ENCODE results near the gene CFAP77.

DNA sequence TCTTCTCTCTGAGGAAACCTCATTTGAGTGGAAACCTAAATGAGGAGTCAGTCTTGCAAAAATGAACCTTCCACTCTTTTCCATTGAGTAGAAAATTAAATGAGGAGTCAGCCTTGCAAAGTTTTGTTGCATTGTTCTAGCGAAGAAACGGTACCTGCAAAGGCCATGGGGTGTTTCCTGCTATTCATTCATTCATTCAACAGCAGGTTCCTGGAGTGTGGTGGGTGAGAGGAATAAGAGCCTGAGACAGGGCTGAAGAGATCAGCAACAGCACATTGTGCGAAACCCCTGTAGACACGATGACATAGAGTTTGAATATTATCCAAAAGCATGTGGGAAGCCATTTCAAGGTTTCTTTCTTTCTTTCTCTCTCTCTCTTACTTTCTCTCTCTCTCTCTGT, 40.6 kb upstream of the CFAP77 start:
- TF ChIP-seq, protein P1, sequence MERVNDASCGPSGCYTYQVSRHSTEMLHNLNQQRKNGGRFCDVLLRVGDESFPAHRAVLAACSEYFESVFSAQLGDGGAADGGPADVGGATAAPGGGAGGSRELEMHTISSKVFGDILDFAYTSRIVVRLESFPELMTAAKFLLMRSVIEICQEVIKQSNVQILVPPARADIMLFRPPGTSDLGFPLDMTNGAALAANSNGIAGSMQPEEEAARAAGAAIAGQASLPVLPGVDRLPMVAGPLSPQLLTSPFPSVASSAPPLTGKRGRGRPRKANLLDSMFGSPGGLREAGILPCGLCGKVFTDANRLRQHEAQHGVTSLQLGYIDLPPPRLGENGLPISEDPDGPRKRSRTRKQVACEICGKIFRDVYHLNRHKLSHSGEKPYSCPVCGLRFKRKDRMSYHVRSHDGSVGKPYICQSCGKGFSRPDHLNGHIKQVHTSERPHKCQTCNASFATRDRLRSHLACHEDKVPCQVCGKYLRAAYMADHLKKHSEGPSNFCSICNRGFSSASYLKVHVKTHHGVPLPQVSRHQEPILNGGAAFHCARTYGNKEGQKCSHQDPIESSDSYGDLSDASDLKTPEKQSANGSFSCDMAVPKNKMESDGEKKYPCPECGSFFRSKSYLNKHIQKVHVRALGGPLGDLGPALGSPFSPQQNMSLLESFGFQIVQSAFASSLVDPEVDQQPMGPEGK (CRISPR knock-in tag; IDR thresholded peaks at IDR 0.05; ENCODE audit: borderline replicate concordance) = no peak
- no peak for TF ChIP-seq ZNF565 (CRISPR knock-in tag; conservative IDR thresholded peaks at IDR 0.05; ENCODE audit: low read depth)
- no peak for TF ChIP-seq RARB (CRISPR knock-in tag; IDR thresholded peaks at IDR 0.05)
- TF ChIP-seq SNAI2 (CRISPR knock-in tag; IDR thresholded peaks at IDR 0.05) = no peak
- TF ChIP-seq, protein P2, sequence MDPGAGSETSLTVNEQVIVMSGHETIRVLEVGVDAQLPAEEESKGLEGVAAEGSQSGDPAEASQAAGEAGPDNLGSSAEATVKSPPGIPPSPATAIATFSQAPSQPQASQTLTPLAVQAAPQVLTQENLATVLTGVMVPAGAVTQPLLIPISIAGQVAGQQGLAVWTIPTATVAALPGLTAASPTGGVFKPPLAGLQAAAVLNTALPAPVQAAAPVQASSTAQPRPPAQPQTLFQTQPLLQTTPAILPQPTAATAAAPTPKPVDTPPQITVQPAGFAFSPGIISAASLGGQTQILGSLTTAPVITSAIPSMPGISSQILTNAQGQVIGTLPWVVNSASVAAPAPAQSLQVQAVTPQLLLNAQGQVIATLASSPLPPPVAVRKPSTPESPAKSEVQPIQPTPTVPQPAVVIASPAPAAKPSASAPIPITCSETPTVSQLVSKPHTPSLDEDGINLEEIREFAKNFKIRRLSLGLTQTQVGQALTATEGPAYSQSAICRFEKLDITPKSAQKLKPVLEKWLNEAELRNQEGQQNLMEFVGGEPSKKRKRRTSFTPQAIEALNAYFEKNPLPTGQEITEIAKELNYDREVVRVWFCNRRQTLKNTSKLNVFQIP (CRISPR knock-in tag; IDR thresholded peaks at IDR 0.05; ENCODE audit: borderline replicate concordance, low read depth) = no peak
- no peak for TF ChIP-seq ARNTL (CRISPR knock-in tag; IDR thresholded peaks at IDR 0.05; ENCODE audit: borderline replicate concordance, low read depth)
- TF ChIP-seq, protein P3, sequence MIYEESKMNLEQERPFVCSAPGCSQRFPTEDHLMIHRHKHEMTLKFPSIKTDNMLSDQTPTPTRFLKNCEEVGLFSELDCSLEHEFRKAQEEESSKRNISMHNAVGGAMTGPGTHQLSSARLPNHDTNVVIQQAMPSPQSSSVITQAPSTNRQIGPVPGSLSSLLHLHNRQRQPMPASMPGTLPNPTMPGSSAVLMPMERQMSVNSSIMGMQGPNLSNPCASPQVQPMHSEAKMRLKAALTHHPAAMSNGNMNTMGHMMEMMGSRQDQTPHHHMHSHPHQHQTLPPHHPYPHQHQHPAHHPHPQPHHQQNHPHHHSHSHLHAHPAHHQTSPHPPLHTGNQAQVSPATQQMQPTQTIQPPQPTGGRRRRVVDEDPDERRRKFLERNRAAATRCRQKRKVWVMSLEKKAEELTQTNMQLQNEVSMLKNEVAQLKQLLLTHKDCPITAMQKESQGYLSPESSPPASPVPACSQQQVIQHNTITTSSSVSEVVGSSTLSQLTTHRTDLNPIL (CRISPR knock-in tag; IDR thresholded peaks at IDR 0.05; ENCODE audit: low read depth) = no peak

Data from SK-N-SH treated with all-trans-retinoic acid at 6 μM for 48 hours (cell line).